Subcutaneous adipose tissue (tissue), 4 donors: ENCODE data around the gene TRAF3IP3. TPM values are rescaled to one million over a fixed set of nuclear protein-coding genes. Genes with fewer than 3 reads are reported as not detected.

Experiments used
- total RNA-seq, 4 donors: library from RNA; depleted of rRNA; stranded (reverse); fragments of >200 nt; gene quantifications; one replicate each; pipeline ENCODE4 v1.1.0, GENCODE V29; 2016
- TF ChIP-seq, protein P1 (sequence below): fragments of 450-650 bp; IDR thresholded peaks from one replicate; pipeline ENCODE4 v1.5.1; 2016; ENCODE audit warnings: low read depth, mild to moderate bottlenecking, control low read depth, antibody characterized with exemption, moderate library complexity

TRAF3IP3 gene
- total RNA-seq, 4 donors from 2014 or later = 0.94 to 10.7 (median 3.1) TPM

DNA sequence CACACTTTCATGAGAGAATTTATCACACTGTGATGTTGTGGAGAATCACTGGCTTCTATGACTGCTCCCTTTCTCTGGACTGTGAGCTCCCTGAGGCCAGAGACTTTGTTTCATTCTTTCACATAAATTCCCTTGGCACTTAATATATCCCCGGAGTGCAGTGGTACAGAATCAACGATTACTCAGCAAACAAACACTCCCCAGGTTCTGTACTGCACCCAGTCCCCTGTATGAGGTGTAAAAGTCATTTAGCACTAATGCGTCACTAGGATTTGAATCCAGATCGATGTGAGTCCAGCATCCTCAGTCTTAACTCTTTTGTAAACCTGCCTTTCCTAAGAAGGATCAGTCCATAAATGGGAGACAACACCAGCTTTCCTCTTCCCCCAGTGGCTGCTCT, 65.1 kb downstream of the TRAF3IP3 start:
- TF ChIP-seq, protein P1, sequence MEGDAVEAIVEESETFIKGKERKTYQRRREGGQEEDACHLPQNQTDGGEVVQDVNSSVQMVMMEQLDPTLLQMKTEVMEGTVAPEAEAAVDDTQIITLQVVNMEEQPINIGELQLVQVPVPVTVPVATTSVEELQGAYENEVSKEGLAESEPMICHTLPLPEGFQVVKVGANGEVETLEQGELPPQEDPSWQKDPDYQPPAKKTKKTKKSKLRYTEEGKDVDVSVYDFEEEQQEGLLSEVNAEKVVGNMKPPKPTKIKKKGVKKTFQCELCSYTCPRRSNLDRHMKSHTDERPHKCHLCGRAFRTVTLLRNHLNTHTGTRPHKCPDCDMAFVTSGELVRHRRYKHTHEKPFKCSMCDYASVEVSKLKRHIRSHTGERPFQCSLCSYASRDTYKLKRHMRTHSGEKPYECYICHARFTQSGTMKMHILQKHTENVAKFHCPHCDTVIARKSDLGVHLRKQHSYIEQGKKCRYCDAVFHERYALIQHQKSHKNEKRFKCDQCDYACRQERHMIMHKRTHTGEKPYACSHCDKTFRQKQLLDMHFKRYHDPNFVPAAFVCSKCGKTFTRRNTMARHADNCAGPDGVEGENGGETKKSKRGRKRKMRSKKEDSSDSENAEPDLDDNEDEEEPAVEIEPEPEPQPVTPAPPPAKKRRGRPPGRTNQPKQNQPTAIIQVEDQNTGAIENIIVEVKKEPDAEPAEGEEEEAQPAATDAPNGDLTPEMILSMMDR = no peak

DNA sequence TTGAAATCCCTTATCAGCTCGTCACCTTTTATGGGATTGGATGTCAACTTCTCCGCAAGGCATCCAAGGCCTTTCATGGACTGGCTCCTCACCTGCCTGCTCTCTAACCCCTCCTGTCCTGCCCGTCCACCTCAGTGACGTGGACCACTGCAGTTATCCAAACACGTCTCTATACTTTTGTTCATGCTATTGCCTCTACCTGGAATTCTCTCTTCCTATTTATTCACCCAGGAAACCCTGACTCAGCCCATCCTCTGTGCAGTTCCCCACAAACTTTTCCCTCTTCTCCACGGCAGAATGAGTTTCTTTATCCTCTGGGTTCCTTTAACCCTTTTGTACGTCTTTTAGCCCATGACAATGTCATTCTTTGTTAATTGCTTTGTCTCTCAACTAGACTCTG, 66.9 kb downstream of the TRAF3IP3 start:
- TF ChIP-seq, protein P1 = no peak

DNA sequence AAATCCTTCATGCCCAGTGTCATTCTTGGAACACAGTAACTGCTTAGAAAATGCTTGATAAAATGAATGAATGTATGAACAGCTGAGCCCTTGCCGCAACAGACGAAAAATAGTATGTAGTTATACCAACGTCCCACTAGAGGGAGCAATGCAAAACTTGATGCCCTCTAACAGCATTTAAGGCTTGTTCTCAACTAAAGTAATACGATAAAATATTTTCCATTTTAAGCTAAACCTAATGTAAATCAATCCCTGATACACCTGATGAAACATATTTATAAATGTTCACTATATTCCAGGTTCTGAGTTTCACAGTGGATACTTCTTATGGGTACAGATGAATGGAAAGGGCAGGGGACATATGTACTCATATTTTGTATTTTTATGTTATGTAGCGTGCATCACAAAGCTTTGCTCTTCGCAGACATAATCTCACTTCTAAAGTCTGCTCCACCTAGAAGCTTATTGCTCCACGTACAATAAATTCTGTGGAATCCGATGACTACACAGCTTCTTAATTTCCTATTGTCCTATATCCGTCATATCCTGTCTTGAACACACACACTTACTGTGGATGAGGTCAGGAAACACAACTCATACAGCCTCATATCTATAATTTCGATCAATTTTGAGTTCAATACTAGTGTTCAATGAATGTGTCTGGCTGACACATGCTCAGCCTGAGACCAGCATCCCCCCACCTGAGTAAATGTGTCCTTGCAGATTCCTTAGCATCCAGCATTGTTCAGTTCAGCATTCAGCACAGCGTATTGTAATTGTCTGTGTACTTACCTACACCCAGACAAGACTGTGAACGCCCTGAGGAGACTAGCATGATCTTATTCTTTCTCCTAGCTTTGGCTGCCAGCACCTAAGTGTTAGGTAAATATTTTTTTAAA, 67.5 kb downstream of the TRAF3IP3 start:
- TF ChIP-seq, protein P1 = no peak

DNA sequence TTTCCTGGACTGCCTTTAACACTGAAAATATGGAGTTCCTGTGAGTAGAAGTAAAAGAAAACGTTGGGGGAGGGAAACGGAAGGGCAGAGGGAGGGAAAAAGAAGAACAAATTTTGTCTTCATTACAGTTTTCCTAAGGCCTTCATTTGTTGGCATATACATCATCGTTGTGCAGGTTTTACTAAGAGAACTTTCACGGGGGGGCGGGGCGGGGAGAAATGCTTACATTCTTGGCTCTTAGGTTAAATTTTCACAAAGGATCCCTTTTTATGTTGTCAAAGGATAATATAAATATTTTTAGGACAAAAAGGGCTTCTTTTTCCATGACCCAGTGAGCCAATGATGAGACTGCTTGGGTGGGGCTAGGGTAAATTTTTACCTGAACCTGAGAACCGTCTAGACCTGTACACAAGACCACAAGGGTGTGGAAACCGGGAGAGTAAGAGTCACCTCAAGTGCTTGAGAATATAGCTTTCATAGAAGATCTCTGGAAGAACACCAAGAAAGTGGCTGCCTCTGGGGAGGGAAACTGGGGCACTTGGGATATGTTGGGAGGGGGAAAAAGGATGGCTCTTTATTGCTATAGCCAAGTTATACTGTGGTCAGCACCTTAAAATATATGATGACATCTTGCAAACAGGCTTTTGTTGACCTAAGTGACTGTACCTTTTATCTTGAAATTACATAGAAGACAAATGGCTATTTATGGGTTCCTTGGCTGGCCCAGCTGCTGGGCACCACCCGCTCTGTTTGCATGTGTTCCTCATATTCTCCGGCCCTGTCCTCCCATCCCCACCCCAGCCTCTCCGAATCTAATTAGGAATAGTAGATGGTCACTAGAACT, 70.0 kb downstream of the TRAF3IP3 start:
- TF ChIP-seq, protein P1 = no peak

DNA sequence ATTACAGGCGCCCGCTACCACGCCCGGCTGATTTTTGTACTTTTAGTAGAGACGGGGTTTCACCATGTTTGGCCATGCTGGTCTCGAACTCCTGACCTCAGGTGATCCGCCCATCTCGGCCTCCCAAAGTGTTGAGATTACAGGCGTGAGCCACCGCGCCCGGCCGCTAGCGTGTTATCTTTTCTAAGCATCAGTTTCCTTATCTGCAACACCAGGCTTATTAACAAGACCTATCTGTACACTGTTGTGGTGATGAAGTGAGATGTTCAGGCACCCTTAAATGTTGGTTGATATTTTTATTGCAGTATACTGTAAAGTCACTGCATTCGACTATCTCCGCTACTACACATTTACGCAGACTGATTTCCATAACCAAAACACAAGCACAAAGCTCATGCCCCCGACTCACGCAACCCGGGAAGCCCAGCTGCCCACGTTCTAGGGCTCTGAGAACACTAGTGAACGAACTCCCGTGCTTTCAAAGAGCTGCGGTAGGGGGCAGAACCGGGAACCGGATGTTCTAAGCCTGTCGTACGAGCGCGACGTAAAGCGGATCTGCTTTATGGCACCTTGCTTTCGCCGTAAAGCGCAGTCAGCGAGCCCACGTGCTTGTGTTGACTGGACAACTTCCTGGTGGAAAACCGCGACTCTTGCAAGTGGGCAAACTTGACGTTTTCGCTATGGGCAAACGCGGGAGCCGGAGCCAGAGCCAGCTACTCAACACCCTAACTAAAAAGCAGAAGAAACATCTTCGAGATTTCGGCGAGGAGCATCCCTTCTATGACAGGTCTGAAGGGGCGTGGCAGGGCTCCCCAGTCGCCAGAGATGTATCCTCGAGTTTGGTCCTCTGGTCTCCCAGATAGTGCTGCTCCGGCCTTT, 71.8 kb downstream of the TRAF3IP3 start, which contains the start of gene UTP25:
Gene UTP25, plus strand, starts transcription at position 589 of the 879 bp plus-strand sequence. Its CDS starts 92 bp downstream, at position 681.
- TF ChIP-seq, protein P1 = no peak

DNA sequence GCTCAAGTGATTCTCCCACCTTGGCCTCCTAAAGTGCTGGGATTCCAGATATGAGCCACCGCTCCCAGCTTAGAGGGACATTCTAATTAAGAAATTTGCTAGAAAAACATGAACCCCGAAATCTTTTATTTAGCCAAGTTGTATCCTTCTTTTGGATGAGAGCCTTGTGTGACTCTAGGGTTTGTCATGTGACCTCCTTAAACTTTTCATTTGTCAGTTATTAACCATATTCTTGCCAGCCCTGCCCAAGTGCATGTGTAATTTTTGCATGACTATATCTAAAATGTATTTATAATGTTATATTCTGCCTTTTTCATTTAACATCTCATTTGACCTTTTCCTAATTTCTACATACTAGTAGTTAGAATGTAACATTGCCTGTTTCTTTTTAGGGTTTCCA, 73.9 kb downstream of the TRAF3IP3 start:
- TF ChIP-seq, protein P1 = no peak
